Activated naive CD4-positive, alpha-beta T cell treated with anti-CD3 and anti-CD28 coated beads, Interleukin-2, amount 50 U/mL, for 72 hours (primary cell): ENCODE measurements around the gene HS1BP3. TPM values are rescaled to one million over a fixed set of nuclear protein-coding genes. Genes with fewer than 3 reads are reported as not detected.

ENCODE experiments used
- ATAC-seq, 2 donors: fragments of 150-1000 bp; cut with Tn5 transposase; 2 replicates each; pipeline ENCODE4 v1.10.0; 2021; ENCODE audit warnings: mild to moderate bottlenecking in 2 of 2, moderate library complexity in 2 of 2
- DNase-seq, 2 donors: peaks; one replicate each; pipeline ENCODE4 v3.0.0; 2021 to 2022; ENCODE audit warnings: low spot score in 2 of 2
- H3K27ac Mint-ChIP-seq, 2 donors: one replicate each; pipeline ENCODE4 v1.8.0; 2022; ENCODE audit warnings: mild to moderate bottlenecking in 2 of 2, mixed read lengths in 2 of 2
- H3K36me3 Mint-ChIP-seq, 2 donors: one replicate each; pipeline ENCODE4 v1.8.0; 2022; ENCODE audit warnings: mixed read lengths in 2 of 2
- H3K9me3 Mint-ChIP-seq, 2 donors: one replicate each; pipeline ENCODE4 v1.8.0; 2022; ENCODE audit warnings: mixed read lengths in 2 of 2
- total RNA-seq, 2 donors: library from RNA; stranded (reverse); gene quantifications; one replicate each; pipeline ENCODE4 v1.2.3, GENCODE V29; 2022

The HS1BP3 gene
- total RNA-seq, 2 donors from 2014 or later = 6.1 to 7.9 TPM

- ATAC-seq = no peak
- H3K36me3 Mint-ChIP-seq = no peaks in the 10 kb centered on the region
- no peak overlapping the region for H3K27ac Mint-ChIP-seq
Measured at GRCh38 chr2:20654535-20654813, 3.6 kb upstream of the HS1BP3 start.

GRCh38 chr2:20653695-20654534 lies 3.0 kb upstream of the HS1BP3 start:
- DNase-seq = no peak
- H3K36me3 Mint-ChIP-seq = no peaks in the 10 kb centered on the region
- ATAC-seq = no peak
- H3K27ac Mint-ChIP-seq = no peak overlapping the region
- H3K9me3 Mint-ChIP-seq = no peaks in the 10 kb centered on the region

More at GRCh38 chr2:20654535-20654813, 3.6 kb upstream of the HS1BP3 start:
- no peaks in the 10 kb centered on the region for H3K9me3 Mint-ChIP-seq
- DNase-seq = no peak

GRCh38 chr2:20652673-20653575 lies 2.0 kb upstream of the HS1BP3 start:
- H3K27ac Mint-ChIP-seq = no peak overlapping the region
- DNase-seq = no peak
- H3K36me3 Mint-ChIP-seq = no peaks in the 10 kb centered on the region
- H3K9me3 Mint-ChIP-seq = no peaks in the 10 kb centered on the region
- no peak for ATAC-seq

- Mint-ChIP-seq H3K27ac (peak overlapping the region in 1 of 2 donors; percentile 9), H3K36me3 (no peaks in the 10 kb centered on the region), H3K9me3 (no peaks in the 10 kb centered on the region)
- DNase-seq (no peak), ATAC-seq (no peak)
Measured at GRCh38 chr2:20652141-20652540, 1.2 kb upstream of the HS1BP3 start.

- Mint-ChIP-seq H3K36me3 (no peaks in the 10 kb centered on the region), H3K27ac (peak overlapping the region in 1 of 2 donors; percentile 77), H3K9me3 (no peaks in the 10 kb centered on the region)
- DNase-seq = no peak
- ATAC-seq = no peak
Measured at GRCh38 chr2:20651731-20652099, 817 bp upstream of the HS1BP3 start.

- no peaks in the 10 kb centered on the region for H3K9me3 Mint-ChIP-seq
- DNase-seq = peak in 1 of 2 donors; percentile 29
- ATAC-seq = peak; percentile 6 to 14
- H3K27ac Mint-ChIP-seq = peak overlapping the region; percentile 19 to 30
- H3K36me3 Mint-ChIP-seq = no peaks in the 10 kb centered on the region
Measured at GRCh38 chr2:20650393-20650876, 463 bp downstream of the HS1BP3 start.

GRCh38 chr2:20649976-20650375 lies 922 bp downstream of the HS1BP3 start:
- H3K36me3 Mint-ChIP-seq = no peaks in the 10 kb centered on the region
- no peak for ATAC-seq

GRCh38 chr2:20649576-20649975 lies 1.3 kb downstream of the HS1BP3 start:
- ATAC-seq (no peak), DNase-seq (no peak)
- Mint-ChIP-seq H3K9me3 (no peaks in the 10 kb centered on the region), H3K36me3 (no peaks in the 10 kb centered on the region), H3K27ac (peak overlapping the region in 1 of 2 donors; percentile 30)

More at GRCh38 chr2:20649976-20650375, 922 bp downstream of the HS1BP3 start:
- H3K9me3 Mint-ChIP-seq = no peaks in the 10 kb centered on the region
- no peak for DNase-seq
- H3K27ac Mint-ChIP-seq = peak overlapping the region in 1 of 2 donors; percentile 30

- no peak for ATAC-seq
- H3K27ac Mint-ChIP-seq = peak overlapping the region; percentile 30 to 45
- H3K9me3 Mint-ChIP-seq = no peaks in the 10 kb centered on the region
- no peak for DNase-seq
- no peaks in the 10 kb centered on the region for H3K36me3 Mint-ChIP-seq
Measured at GRCh38 chr2:20648831-20649230, 2.1 kb downstream of the HS1BP3 start.

GRCh38 chr2:20648206-20648605 lies 2.7 kb downstream of the HS1BP3 start:
- H3K36me3 Mint-ChIP-seq = no peaks in the 10 kb centered on the region
- H3K9me3 Mint-ChIP-seq = no peaks in the 10 kb centered on the region
- ATAC-seq (no peak), DNase-seq (no peak)
- no peak overlapping the region for H3K27ac Mint-ChIP-seq

GRCh38 chr2:20647738-20648137 lies 3.2 kb downstream of the HS1BP3 start:
- no peaks in the 10 kb centered on the region for H3K36me3 Mint-ChIP-seq
- no peak for DNase-seq
- H3K27ac Mint-ChIP-seq = no peak overlapping the region
- no peaks in the 10 kb centered on the region for H3K9me3 Mint-ChIP-seq
- no peak for ATAC-seq

- Mint-ChIP-seq H3K27ac (no peak overlapping the region), H3K9me3 (no peaks in the 10 kb centered on the region), H3K36me3 (no peaks in the 10 kb centered on the region)
- ATAC-seq (no peak), DNase-seq (no peak)
Measured at GRCh38 chr2:20647211-20647610, 3.7 kb downstream of the HS1BP3 start.

GRCh38 chr2:20646446-20646845 lies 4.5 kb downstream of the HS1BP3 start:
- H3K27ac Mint-ChIP-seq = no peak overlapping the region
- H3K9me3 Mint-ChIP-seq = no peaks in the 10 kb centered on the region
- no peaks in the 10 kb centered on the region for H3K36me3 Mint-ChIP-seq
- DNase-seq = no peak
- no peak for ATAC-seq

GRCh38 chr2:20645761-20646160 lies 5.1 kb downstream of the HS1BP3 start:
- Mint-ChIP-seq H3K9me3 (no peaks in the 10 kb centered on the region), H3K27ac (no peak overlapping the region), H3K36me3 (no peaks in the 10 kb centered on the region)
- ATAC-seq (no peak), DNase-seq (no peak)

GRCh38 chr2:20645301-20645701 lies 5.6 kb downstream of the HS1BP3 start:
- no peak for DNase-seq
- ATAC-seq = no peak
- Mint-ChIP-seq H3K9me3 (no peaks in the 10 kb centered on the region), H3K27ac (no peak overlapping the region), H3K36me3 (no peaks in the 10 kb centered on the region)

- DNase-seq = no peak
- no peaks in the 10 kb centered on the region for H3K9me3 Mint-ChIP-seq
- no peak for ATAC-seq
- H3K36me3 Mint-ChIP-seq = no peaks in the 10 kb centered on the region
- no peak overlapping the region for H3K27ac Mint-ChIP-seq
Measured at GRCh38 chr2:20643826-20644225, 7.1 kb downstream of the HS1BP3 start.

GRCh38 chr2:20643060-20643459 lies 7.8 kb downstream of the HS1BP3 start:
- no peak overlapping the region for H3K27ac Mint-ChIP-seq
- ATAC-seq = no peak

More at GRCh38 chr2:20643060-20643459, 7.8 kb downstream of the HS1BP3 start:
- Mint-ChIP-seq H3K9me3 (no peaks in the 10 kb centered on the region), H3K36me3 (no peaks in the 10 kb centered on the region)
- DNase-seq = no peak
